Left colon (tissue), 2 donors: ENCODE measurements around the gene S100A7. TPM values are rescaled to one million over a fixed set of nuclear protein-coding genes. Genes with fewer than 3 reads are reported as not detected.
A peak's percentile ranks its signal among the peaks of the same experiment; 100 is the strongest.
"Not testable (repeated sequence)": the region's sequence is repeated elsewhere in the genome, so short reads cannot be mapped to it uniquely, and the experiment has no call there.

Experiments used
- ATAC-seq: fragments of 200-7000 bp; cut with Tn5 transposase; one replicate; pipeline ENCODE4 v1.9.1; 2020; ENCODE audit warnings: mild to moderate bottlenecking, moderate library complexity
- DNase-seq, 2 donors: peaks; one replicate each; pipeline ENCODE4 v3.0.0-alpha.2; 2020
- intact Hi-C, 2 donors: fragments of 100-400 bp; cut with DNase I in 1 of 2; cut with micrococcal nuclease in 1 of 2; formaldehyde crosslinking; loops; one replicate each; pipeline versions ENCODE4 v1.11.2 to v1.14.0; 2022; cut with DNase I, micrococcal nuclease
- total RNA-seq, 2 donors: library from RNA; stranded (reverse); fragmentation: NEBNext Ultra II Directional; extraction: Animal tissue kit (Norgen Biotek cat#: 25700); gene quantifications; one replicate each; pipeline ENCODE4 v1.2.1, GENCODE V29; 2021
- donor health status: DM: no; HTN: no; CAD: no.
- donor health status: DM: yes; HTN: yes; CAD: no.

Gene S100A7
- total RNA-seq, 2 donors from 2014 or later, result not detected

DNA sequence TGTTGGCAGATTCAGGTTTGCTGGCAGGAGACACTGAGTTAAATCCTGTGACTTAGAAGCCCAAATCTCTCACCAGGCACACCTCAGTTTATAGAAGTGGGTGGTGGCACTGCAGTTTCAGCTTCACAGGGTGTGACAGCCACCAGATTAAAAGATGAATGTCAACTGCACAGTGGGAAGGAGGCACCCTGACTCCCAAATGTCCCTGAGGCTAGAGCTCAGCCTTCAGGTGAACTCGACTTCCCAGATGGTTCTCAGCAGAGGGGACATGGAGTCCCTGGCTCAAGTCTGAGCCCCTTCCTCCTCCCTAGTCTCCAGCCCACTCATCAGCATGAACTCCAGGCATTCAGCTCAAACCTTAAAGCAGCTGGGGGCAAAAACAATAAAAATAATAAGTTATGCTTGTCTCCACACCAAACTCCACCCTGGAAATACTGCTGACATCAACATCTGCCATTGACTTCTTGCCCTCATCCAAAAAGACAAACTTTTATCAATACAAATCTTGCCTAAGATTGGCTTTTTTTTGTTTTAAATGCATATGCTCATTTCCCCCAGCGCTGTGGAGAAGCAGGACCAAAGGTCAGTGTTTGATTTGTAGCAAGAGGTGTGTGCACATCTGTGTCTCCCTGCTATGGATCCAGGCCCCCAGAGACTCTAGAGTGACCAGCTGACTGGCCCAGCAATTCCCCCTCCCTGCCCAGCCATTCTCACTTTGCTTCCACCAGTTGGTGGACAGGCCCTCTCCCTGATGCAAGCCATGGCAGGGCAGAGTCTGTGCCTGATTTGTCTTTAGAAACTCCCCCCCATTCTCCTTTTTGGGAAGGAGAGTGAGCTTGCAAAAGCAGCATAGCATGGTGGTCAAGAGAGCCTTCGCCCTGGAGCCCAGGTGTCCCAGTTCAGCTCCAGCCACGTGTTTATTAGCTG lies 18.5 kb upstream of the S100A7 start:
- DNase-seq (no peak), ATAC-seq (peak; percentile 79)

DNA sequence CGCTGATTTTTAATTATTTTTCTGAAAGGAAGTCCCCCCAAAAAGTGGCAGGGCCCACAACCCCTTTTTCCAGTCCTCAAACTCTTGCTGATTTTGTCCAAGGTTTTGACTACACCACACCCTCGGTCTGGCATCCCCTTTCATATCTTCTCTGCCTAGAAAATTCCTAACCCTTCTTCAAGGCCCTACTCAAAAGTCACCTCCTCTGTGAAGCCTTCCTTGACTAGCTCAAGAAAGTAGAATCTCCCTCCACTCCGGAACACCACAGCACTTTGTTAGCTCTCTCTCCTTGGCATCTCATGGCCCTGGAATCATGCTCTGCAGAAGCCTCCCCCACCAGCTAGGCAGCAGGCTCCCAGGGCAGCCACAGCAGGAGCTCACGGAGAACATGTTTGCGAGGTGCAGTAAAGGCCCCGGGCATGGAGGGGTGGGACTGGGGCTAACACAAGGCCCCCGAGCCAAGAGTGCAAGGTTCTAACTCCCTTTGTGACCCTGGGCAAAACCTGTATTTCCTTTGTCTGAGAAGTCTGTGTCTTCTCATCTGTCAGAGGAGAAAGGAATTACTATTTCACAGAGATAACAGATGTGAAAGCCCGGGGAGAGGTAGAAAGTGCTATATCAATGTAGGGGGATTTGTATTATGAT lies 17.7 kb upstream of the S100A7 start:
- DNase-seq (no peak), ATAC-seq (peak; percentile 67)
- intact Hi-C loops, result no loop called here

More for the DNA sequence above, 18.5 kb upstream of the S100A7 start:
- intact Hi-C loops, result no loop called here

DNA sequence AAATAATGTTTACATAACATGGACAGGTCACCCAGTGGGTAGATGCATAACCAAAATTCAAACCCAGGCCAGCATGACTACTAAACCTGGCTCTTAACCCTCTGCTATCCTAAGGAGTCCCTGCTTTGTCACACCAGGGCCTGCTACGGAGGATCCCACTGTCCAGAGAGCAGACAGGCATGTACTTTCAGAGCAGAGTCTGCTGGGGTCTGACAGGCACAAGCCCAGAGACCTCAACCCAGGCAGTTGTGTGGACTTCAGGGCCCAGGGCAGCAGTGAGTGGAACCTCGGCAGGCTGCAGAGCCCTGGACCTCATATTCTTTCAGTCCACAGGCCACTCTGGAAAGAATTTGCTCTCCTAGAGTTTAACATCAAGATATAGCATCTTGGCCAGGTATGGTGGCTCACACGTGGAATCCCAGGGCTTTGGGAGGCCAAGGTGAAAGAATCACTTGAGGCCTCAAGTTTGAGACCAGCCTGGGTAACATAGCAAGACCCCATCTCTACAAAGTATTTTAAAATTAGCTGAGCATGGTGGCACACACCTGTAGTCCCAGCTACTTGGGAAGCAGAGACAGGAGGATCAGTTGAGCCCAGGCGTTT lies 16.1 kb upstream of the S100A7 start:
- no peak for ATAC-seq
- no peak for DNase-seq
- intact Hi-C loops, result no loop called here

DNA sequence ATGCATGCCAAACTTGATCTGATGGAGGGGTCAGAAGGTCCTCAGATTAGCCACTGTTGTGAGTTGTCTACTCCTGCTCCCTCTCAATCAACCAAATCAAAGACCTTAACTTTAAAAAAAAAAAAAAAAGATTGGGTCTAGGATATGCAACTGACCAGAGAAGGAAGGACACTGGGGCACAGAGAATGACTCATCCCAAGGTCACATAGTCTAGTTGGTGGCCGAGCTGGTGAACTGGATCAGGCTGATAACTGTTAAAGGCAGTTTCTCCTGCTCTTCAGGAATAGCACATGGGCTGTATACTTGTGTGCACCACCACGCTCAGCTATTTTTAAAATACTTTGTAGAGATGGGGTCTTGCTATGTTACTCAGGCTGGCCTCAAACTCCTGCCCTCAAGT lies 14.8 kb upstream of the S100A7 start:
- ATAC-seq (no peak), DNase-seq (no peak)
- intact Hi-C loops, result no loop called here

DNA sequence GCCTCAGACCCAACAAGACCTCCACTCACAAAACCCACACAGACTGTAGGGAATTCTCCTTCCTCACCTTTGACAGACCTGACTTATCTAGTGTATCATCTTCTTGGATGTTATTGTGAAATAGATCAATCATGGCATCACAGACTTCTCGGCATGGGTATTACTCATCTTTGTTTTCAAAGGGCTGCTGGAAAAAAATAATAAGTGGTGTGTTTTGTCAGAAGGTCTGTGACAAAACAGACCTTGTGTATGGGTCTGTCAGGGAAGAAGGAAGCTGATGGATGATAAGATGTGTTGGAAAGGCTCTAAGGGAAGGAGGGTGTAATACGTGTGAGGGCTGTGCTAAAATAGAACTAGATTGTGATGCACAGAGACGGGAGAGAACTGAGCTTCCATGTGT lies 13.9 kb upstream of the S100A7 start:
- intact Hi-C loops, result no loop called here
- no peak for ATAC-seq
- DNase-seq, result no peak

DNA sequence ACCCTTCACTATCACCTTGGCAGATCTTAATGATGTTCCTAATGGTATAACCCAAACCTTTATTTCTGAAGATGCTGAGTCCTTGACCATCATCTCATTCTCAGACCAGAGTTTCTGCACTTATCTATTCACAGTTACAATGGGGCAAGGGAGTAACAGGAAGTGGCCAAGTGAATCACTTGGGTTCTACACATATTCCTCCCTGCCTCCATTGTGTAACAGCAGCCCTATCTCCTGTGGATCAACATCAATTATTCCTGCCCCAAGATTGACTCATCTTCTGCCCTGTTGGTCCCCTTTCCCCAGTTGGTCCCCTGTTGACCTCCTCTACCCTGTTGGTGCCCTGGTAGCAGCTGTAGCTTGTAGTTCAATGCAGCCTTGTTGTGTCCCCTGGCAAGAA lies 10.3 kb upstream of the S100A7 start:
- intact Hi-C loops, result no loop called here
- no peak for DNase-seq
- ATAC-seq, result no peak

DNA sequence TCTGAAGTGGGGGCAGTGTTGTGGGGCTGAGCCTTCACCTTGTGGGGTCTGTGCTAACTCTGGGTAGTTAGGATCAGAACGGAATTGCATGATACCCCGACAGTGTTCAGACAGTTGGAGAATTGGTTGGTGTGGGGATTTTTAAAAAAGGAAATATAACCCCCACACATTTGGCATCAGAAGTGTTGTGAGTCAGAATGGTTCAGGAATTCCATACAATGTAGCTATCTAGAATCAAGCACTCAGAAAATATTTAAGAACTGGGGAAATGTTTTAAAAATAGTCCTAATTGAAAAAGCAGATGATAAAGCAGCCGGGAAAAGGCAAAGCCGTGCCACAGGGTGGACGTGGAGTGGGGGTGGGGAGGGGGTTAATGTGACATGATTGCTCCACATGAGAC lies 6.5 kb upstream of the S100A7 start:
- intact Hi-C loops, result no loop called here
- ATAC-seq (no peak), DNase-seq (no peak)

DNA sequence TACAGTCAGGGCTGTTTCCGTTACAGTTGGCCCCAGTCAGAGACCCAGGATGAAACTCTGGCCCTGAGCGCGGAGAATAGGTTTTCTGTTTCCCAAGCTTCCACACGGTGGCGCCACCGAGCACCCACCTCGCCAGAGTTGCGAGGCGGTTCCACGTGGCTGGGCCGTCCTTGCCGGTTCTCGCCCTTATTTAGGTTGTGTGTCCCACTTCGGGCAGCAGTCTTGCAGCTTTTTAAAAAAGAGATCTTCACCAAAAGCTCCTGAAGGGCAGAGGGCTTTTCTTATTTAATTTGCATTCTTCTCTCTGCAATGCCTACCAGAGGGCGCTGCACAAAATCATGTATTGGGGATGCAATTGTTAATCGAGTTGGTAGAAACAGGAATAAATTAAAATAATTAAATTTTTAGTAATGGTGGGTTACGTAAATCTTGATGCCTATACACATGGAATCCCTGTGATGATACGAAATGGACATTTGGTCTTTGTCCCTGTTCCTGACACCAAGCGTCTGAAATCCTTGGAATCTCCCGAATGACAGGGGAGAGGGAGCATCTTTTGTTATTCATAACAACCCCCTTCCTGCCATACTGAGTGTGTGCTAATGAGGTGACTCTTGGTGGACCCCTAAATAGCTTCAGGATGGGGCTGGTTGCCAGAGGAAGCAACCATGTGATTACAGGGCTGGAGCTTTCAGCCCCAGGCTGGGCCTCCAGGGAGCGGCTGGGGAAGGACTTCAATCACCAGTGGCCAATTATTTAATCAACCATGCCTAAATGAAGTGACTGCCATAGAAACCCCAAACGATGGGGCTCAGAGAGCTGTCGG lies 5.6 kb upstream of the S100A7 start:
- ATAC-seq, result peak; percentile 74

DNA sequence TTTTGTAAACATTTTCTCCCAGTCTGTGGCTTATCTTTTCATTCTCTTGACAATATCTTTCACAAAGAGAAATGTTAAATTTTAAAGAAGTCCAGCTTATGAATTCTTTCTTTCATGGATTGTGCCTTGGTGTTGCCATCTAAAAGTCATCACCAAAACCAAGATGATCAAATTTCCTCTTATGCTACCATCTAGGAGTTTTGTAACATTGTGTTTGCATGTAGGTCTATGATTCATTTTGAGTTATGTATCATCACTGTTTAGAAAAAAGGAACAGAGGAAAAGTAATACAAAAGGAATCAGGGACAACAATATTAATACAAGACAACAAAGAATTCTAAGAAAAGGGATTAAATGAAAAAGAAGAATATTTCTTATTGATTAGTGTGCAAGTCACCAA lies 2.3 kb upstream of the S100A7 start:
- intact Hi-C loops, DNase-seq, ATAC-seq: not testable (repeated sequence)

More for the DNA sequence above, 5.6 kb upstream of the S100A7 start:
- DNase-seq, result peak in 1 of 2 donors; percentile 59
- intact Hi-C loops, result no loop called here

DNA sequence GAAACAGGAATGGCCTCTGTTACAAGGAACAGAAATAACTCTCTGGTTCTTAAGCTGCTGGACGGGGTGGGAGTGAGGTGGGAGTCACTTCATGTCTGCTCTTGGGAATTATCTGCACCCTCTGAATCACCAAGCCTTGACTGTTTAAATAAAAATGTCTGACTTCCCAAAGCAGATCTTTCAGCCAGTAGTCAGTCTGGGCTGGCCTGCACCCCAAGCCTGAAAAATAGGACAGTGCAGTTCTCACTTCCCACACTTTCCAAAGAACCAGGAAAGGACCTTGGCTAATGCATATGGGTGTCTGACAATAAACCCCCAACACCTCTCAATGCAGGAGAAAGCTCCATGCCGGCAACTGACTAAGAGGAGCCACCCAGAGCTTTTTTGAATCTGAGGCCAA lies 796 bp downstream of the S100A7 start:
- intact Hi-C loops, result no loop called here
- ATAC-seq (no peak), DNase-seq (no peak)

DNA sequence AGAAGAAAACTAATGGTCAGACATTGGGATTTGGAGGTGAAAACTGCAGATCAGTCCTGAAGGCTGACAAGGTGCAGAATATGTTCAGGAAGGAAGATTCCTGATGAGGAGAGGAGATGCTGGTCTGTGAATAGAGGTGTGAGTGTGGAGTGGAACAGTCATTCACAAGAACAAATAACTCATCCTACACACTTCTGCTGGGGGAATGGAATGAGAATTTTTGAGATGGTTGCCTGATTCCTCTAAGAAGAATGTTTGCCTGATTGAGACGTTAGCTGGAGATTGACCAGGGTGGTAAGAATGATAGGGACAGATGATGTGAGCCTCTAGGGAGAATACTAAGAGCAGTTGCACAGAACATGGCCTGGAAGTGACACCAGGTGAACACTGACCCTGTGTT lies 4.1 kb downstream of the S100A7 start:
- ATAC-seq, result no peak
- no peak for DNase-seq
- intact Hi-C loops, result no loop called here

DNA sequence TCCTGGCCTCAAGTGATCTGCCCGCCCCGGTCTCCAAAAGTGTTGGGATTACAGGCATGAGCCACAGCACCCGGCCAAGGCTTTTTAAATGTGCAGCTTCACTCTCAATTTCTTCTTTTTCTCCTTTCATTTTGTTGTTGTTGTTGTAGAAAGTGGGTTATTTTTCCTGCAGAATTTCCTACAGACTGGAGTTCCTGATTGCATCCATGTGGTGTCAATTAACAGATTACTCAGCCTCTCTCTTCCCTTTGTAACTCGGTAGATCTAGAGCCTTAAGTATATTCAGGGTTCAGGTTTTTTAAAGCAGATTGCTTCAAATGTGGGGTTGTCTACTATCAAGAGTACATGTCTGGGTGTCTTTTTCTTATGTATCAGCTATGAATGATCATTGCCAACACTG lies 11.6 kb downstream of the S100A7 start:
- ATAC-seq, DNase-seq: not testable (repeated sequence)

DNA sequence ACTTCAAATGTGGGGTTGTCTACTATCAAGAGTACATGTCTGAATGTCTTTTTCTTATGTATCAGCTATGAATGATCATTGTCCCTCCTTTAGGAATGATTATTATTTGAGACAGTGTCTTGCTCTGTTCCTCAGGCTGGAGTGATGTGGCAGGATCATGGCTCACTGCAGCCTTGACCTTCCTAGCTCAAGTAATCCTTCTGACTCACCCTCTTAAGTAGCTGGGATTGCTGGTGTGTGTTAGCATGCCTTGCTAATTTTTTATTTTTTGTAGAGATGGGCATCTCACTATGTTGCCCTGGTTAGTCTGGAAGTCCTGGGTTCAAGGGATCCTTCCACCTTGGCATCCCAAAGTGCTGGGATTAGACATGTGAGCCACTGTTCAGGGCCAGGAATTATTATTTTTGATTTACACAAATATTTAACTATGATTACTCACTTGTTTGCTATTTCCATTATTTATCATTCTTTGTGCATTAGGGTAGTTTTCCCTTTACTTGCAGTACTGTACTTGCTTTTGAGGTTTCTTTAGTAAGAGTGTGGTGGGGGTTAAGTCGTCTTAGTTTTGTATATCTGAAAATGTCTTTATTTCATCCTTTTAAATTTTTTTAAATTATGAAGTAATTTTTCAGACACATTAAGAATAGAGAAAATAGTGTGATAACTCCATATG lies 12.8 kb downstream of the S100A7 start:
- DNase-seq, result no peak
- ATAC-seq, result no peak
- intact Hi-C loops, result no loop called here

More for the DNA sequence above, 11.6 kb downstream of the S100A7 start:
- intact Hi-C loops, result not testable (repeated sequence)

DNA sequence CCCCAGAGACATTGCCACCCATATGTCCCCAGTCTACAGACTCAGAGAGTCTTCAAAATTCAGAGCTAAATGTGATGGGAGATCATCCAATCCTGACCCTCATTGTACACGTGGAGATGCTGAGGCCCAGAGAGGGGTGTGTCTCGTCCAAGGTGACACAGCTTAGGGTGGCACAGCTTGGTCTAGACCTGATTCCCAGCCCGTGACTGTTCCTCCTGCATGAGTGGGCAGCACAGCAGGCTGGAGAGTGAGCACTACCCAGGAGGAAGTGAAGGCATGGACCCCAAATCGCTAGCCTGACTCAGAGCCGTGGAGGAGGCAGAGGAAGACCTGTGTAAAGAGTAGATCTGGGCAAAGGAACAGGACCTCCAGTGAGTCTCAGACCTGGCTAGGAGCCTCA lies 16.4 kb downstream of the S100A7 start:
- ATAC-seq, result no peak
- intact Hi-C loops, result no loop called here
- DNase-seq, result no peak

DNA sequence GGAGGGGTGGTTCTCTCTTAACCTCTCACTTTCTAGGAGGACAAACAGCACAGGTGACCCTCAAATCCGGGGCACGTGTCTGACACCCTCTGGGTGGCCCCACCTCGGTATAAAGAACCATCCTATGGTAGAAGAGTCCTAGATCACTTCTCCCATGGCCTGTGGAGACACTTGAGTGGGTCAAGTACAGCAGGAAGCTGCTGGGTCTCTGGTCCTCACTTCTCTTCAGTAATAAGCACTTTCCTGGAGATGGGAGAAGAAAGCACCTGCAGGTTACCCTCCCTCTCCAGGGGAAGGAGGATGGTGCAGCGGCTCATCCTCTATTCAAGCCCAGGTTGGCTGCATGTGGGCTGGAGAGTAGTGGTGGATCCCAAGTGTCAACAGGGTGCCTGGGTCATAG lies 17.0 kb downstream of the S100A7 start:
- intact Hi-C loops, result no loop called here
- no peak for ATAC-seq
- DNase-seq, result no peak

DNA sequence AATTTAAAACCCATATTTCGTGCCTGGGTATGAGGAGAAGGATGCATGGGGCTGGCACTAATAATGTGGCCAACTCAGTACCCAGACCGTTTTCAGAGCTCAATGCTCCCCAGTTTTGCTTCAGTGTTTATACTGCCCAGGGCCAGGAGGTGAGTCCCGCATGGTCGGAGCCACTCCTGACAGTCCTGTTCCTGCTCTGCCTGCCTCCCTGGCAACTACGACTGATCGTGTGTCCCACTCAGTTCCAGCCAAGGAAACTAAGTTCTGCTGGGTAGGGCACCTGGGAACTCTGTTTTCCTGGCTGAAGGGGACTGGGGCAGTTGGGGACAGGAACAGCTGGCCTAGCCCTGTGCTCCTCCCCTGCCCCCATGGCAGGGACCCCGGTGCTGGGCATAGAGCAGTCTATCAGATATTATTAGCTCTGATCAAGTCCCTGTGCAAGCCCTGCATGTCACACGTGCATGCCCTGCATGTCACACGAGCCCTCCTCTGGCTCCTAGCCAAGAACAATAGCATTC lies 19.2 kb downstream of the S100A7 start:
- DNase-seq, result no peak
- ATAC-seq, result no peak
- intact Hi-C loops, result no loop called here

DNA sequence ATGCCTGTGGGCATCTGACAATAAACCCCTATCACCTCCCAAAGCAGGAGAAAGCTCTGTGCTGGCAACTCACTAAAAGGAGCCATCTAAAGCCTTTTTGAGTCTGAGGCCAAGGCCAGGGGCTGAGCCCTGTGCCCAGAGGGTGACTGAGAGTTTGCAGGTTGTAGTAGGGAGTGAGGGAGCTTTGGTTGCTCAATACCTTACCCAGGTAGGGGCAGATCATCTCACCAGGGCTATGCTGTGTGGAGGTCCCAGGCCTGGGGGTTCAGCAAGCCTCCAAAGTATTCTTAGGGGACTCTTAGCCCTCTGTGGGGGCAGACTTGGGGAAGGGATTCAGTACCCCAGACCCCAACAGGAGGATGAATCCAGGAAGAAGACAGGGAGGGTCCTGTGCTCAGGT lies 21.2 kb downstream of the S100A7 start:
- DNase-seq (no peak), ATAC-seq (no peak)
- intact Hi-C loops, result no loop called here

DNA sequence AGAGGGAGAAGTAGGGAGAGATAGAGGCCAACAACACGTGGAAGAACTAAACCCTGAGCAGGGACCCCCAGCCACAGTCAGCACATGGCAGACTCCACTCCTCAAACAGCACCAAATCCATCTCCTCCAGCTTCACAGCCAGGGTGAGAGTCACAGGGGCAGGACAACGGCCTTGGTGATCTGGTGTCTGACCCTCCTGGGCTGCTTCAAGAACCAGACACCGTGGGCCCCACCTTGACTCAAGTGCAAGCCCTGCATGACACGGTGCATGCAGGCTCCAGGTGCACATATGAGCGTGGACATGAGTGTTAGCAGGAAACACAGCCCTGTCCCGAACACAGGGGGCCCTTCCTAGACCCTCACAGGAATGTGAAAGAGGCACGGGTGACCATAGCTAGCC lies 21.9 kb downstream of the S100A7 start:
- intact Hi-C loops, result no loop called here
- no peak for DNase-seq
- no peak for ATAC-seq
